Measurements from ENCODE around the gene ADPGK.
"Not testable (repeated sequence)": the region's sequence is repeated elsewhere in the genome, so short reads cannot be mapped to it uniquely, and the experiment has no call there.

ADPGK gene

DNA sequence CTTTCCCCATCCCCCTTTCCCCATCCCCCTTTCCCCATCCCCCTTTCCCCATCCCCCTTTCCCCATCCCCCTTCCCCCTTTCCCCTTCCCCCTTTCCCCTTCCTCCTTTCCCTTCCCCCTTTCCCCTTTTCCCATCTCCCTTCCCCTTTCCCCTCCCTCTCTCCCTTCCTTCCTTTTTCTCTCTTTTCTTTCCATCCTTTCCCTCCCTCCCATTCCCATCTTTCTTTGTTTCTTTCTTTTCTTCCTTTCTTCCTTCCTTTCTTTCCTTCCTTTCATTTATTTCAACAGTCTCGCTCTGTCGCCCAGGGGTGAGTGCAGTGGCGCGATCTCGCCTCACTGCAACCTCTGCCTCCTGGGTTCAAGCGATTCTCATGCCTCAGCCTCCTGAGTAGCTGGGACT is 57.7 kb downstream of the ADPGK start:
- not testable (repeated sequence) for H3K9ac ChIP-seq (ENCODE audit: low read depth, low read length); H3K27ac ChIP-seq (ENCODE audit: low read depth, low read length)

GRCh38 chr15:72725446-72725845 is 58.1 kb downstream of the ADPGK start:
- Histone ChIP-seq H3K4me1 (ENCODE audit: control insufficient read depth, insufficient read depth, low read length) (peaks cover 5% of the 10 kb centered on the region; the same call in 1 of the 2 replicates), H3K4me3 (ENCODE audit: low read depth, low read length) (no peak overlapping the region), H3K27me3 (ENCODE audit: control insufficient read depth, insufficient read depth, low read length) (no peaks in the 10 kb centered on the region), H3K36me3 (ENCODE audit: control insufficient read depth, insufficient read depth, low read length) (peaks cover 20% of the 10 kb centered on the region), H3K9ac (ENCODE audit: low read depth, low read length) (no peak overlapping the region), H3K9me3 (ENCODE audit: control insufficient read depth, insufficient read depth, low read length) (no peaks in the 10 kb centered on the region), H3K27ac (ENCODE audit: low read depth, low read length) (no peak overlapping the region)

More for the DNA sequence above, 57.7 kb downstream of the ADPGK start:
- H3K4me1 ChIP-seq (ENCODE audit: control insufficient read depth, insufficient read depth, low read length); H3K9me3 ChIP-seq (ENCODE audit: control insufficient read depth, insufficient read depth, low read length); H3K4me3 ChIP-seq (ENCODE audit: low read depth, low read length); H3K27me3 ChIP-seq (ENCODE audit: control insufficient read depth, insufficient read depth, low read length): not testable (repeated sequence)
- peaks cover 24% of the 10 kb centered on the region for H3K36me3 ChIP-seq (ENCODE audit: control insufficient read depth, insufficient read depth, low read length)

DNA sequence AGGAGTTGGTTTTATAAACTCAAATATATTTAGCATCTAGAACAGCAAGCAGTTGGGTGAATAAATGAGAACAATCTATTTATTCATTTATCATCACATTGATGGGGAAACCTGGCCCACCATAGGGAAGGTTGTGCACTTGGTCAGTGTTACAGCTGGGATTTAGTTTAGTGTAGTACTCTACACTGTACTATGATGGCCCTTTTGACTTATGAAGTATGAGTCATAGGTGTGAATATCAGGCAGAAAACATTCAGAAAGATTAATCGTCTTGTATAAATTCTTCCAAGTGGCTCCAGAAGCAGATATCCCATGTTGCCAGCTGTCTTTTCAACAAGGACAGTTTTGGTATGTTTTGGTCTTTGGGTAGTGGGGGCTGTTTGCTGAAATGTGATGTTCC is 59.5 kb downstream of the ADPGK start:
- H3K4me3 ChIP-seq (ENCODE audit: low read depth, low read length), result no peak overlapping the region
- peaks cover 5% of the 10 kb centered on the region; the same call in 1 of the 2 replicates for H3K4me1 ChIP-seq (ENCODE audit: control insufficient read depth, insufficient read depth, low read length)
- no peak overlapping the region for H3K27ac ChIP-seq (ENCODE audit: low read depth, low read length)
- H3K27me3 ChIP-seq (ENCODE audit: control insufficient read depth, insufficient read depth, low read length), result no peaks in the 10 kb centered on the region
- H3K9me3 ChIP-seq (ENCODE audit: control insufficient read depth, insufficient read depth, low read length), result no peaks in the 10 kb centered on the region
- H3K36me3 ChIP-seq (ENCODE audit: control insufficient read depth, insufficient read depth, low read length), result peaks cover 17% of the 10 kb centered on the region
- no peak overlapping the region for H3K9ac ChIP-seq (ENCODE audit: low read depth, low read length)

DNA sequence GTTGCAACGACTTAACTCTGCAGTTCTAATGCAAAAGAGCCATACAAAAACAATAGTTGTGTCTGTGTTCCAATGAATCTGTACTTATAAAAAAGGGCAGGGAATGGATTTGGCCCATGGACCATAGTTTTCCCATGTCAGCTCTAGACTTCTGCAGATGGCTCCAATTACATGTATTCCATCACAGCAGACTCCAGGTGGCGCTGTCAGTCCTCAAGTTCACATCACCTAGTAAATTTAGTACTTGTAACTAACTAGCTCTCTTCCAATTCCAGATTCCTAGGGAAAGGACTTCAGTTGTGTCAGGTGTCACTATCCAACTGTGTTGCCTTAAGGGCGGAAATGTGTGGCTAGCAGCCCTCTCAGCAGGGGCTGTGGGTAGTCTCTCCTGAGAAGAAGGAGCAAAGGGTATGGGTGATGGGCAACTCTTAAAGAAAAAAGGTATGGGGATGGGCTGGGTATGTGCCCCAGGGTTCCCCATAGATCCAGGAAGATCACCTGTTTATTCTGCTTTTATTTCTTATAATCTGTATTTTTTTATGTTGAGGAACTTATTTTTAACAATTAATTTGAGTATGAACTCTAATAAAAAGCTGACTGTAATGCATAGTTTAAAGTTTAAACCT is 61.4 kb downstream of the ADPGK start:
- H3K9me3 ChIP-seq (ENCODE audit: control insufficient read depth, insufficient read depth, low read length), result no peaks in the 10 kb centered on the region
- no peak overlapping the region for H3K27ac ChIP-seq (ENCODE audit: low read depth, low read length)
- no peaks in the 10 kb centered on the region for H3K27me3 ChIP-seq (ENCODE audit: control insufficient read depth, insufficient read depth, low read length)
- 0 out of 2 replicates have a peak, but pooled peaks cover 5% of the 10 kb centered on the region for H3K4me1 ChIP-seq (ENCODE audit: control insufficient read depth, insufficient read depth, low read length)
- H3K36me3 ChIP-seq (ENCODE audit: control insufficient read depth, insufficient read depth, low read length), result peaks cover 20% of the 10 kb centered on the region
- H3K4me3 ChIP-seq (ENCODE audit: low read depth, low read length), result no peak overlapping the region
- H3K9ac ChIP-seq (ENCODE audit: low read depth, low read length), result no peak overlapping the region

- H3K4me3 ChIP-seq (ENCODE audit: low read depth, low read length); H3K9me3 ChIP-seq (ENCODE audit: control insufficient read depth, insufficient read depth, low read length); H3K27me3 ChIP-seq (ENCODE audit: control insufficient read depth, insufficient read depth, low read length); H3K27ac ChIP-seq (ENCODE audit: low read depth, low read length); H3K4me1 ChIP-seq (ENCODE audit: control insufficient read depth, insufficient read depth, low read length); H3K9ac ChIP-seq (ENCODE audit: low read depth, low read length): not testable (repeated sequence)
- peaks cover 23% of the 10 kb centered on the region for H3K36me3 ChIP-seq (ENCODE audit: control insufficient read depth, insufficient read depth, low read length)
Observed at GRCh38 chr15:72708551-72709303, 74.8 kb downstream of the ADPGK start.

GRCh38 chr15:72706266-72706665 is 77.3 kb downstream of the ADPGK start:
- no peaks in the 10 kb centered on the region for H3K9me3 ChIP-seq (ENCODE audit: control insufficient read depth, insufficient read depth, low read length)
- H3K36me3 ChIP-seq (ENCODE audit: control insufficient read depth, insufficient read depth, low read length), result 0 out of 2 replicates have a peak, but pooled peaks cover under 1% of the 10 kb centered on the region
- no peaks in the 10 kb centered on the region for H3K27me3 ChIP-seq (ENCODE audit: control insufficient read depth, insufficient read depth, low read length)
- no peak overlapping the region for H3K9ac ChIP-seq (ENCODE audit: low read depth, low read length)
- H3K4me3 ChIP-seq (ENCODE audit: low read depth, low read length), result no peak overlapping the region
- no peaks in the 10 kb centered on the region for H3K4me1 ChIP-seq (ENCODE audit: control insufficient read depth, insufficient read depth, low read length)
- no peak overlapping the region for H3K27ac ChIP-seq (ENCODE audit: low read depth, low read length)

Data from HUES48 (cell line).